SK-N-SH (cell line): ENCODE measurements around the gene SCAPER. TPM values are rescaled to one million over a fixed set of nuclear protein-coding genes. Genes with fewer than 3 reads are reported as not detected.

ENCODE experiments used
- CTCF ChIA-PET: fragments of 300-600, 350-600 bp; formaldehyde crosslinking; extraction: SDS; loops from one replicate; lab custom pipeline; 2021; lab: Yijun Ruan, JAX
- POLR2A ChIA-PET: fragments of 350-600 bp; sonication (Branson Sonifier 250); formaldehyde crosslinking; extraction: SDS; loops from one replicate; lab custom pipeline; 2020; ENCODE audit warnings: antibody characterized with exemption, inconsistent platforms; lab: Yijun Ruan, JAX
- DNase-seq: peaks from one replicate; pipeline ENCODE4 v3.0.0; 2012
- H2AFZ ChIP-seq: fragments of 200-600 bp; sonication (generic); 2 replicates; pipeline ENCODE4 v1.8.1; 2016; ENCODE audit warnings: antibody characterized with exemption, mild to moderate bottlenecking, low read depth
- H3F3A ChIP-seq: fragments of 200-600 bp; sonication (generic); replicated peaks from 2 replicates; pipeline ENCODE3; 2016; ENCODE audit warnings: antibody characterized with exemption, mild to moderate bottlenecking; ENCODE audit not compliant: insufficient read depth
- H3K27ac ChIP-seq, 2 experiments: fragments of 200-500 bp in 1 of 2; fragments of 200-600 bp in 1 of 2; sonication (Bioruptor generic) in 1 of 2; sonication (generic), shearing (Covaris generic) in 1 of 2; 2 replicates each; pipeline versions ENCODE4 v1.5.1 to v1.6.1; 2014 to 2016; ENCODE audit warnings: low read depth in 2 of 2, inconsistent platforms in 1 of 2, low read length in 1 of 2, mild to moderate bottlenecking in 1 of 2, mixed read lengths in 1 of 2
- H3K27me3 ChIP-seq: fragments of 200-600 bp; sonication (generic), shearing (Covaris generic); 2 replicates; pipeline ENCODE4 v1.6.1; 2016; ENCODE audit warnings: mixed run types; ENCODE audit not compliant: insufficient read depth
- H3K36me3 ChIP-seq, 2 experiments: fragments of 200-500 bp in 1 of 2; fragments of 200-600 bp in 1 of 2; sonication (Bioruptor generic) in 1 of 2; sonication (generic) in 1 of 2; replicated peaks in 1 of 2; 2 replicates each; pipeline versions ENCODE3 to v1.5.1; 2014 to 2016; ENCODE audit warnings: low read length in 1 of 2, mild to moderate bottlenecking in 1 of 2; ENCODE audit not compliant: insufficient read depth in 2 of 2, control insufficient read depth in 1 of 2
- H3K4me1 ChIP-seq, 2 experiments: fragments of 200-500 bp in 1 of 2; fragments of 200-600 bp in 1 of 2; sonication (Bioruptor generic) in 1 of 2; sonication (generic), shearing (Covaris generic) in 1 of 2; 2 replicates each; pipeline versions ENCODE4 v1.5.1 to v1.6.1; 2014 to 2016; ENCODE audit warnings: low read depth in 1 of 2, low read length in 1 of 2, mixed run types in 1 of 2; ENCODE audit not compliant: insufficient read depth in 2 of 2, control insufficient read depth in 1 of 2
- H3K4me2 ChIP-seq: fragments of 200-600 bp; sonication (generic), shearing (Covaris generic); 2 replicates; pipeline ENCODE4 v1.6.1; 2017; ENCODE audit warnings: mixed run types
- H3K4me3 ChIP-seq, 2 experiments: fragments of 200-500 bp in 1 of 2; fragments of 200-600 bp in 1 of 2; sonication (Bioruptor generic) in 1 of 2; sonication (generic), shearing (Covaris generic) in 1 of 2; 2 replicates each; pipeline versions ENCODE4 v1.5.1 to v1.8.1; 2014 to 2016; ENCODE audit warnings: low read depth in 2 of 2, inconsistent platforms in 1 of 2, low read length in 1 of 2, mild to moderate bottlenecking in 1 of 2, mixed read lengths in 1 of 2, moderate library complexity in 1 of 2
- H3K79me2 ChIP-seq: fragments of 200-600 bp; sonication (generic); 2 replicates; pipeline ENCODE4 v1.8.1; 2017; ENCODE audit warnings: mild to moderate bottlenecking; ENCODE audit not compliant: insufficient read depth
- H3K9ac ChIP-seq: fragments of 200-600 bp; sonication (generic); 2 replicates; pipeline ENCODE4 v1.6.1; 2017; ENCODE audit warnings: mixed run types
- H3K9me2 ChIP-seq: fragments of 200-600 bp; sonication (generic); 2 replicates; pipeline ENCODE4 v1.6.1; 2017; ENCODE audit warnings: mixed run types
- H3K9me3 ChIP-seq: fragments of 200-600 bp; sonication (generic); 2 replicates; pipeline ENCODE4 v1.6.1; 2017; ENCODE audit warnings: mixed run types, mild to moderate bottlenecking, moderate library complexity
- H4K20me1 ChIP-seq: fragments of 200-600 bp; sonication (generic); 2 replicates; pipeline ENCODE4 v1.6.1; 2017; ENCODE audit warnings: mild to moderate bottlenecking, mixed run types; ENCODE audit not compliant: insufficient read depth
- ELF1 ChIP-seq: IDR thresholded peaks from 2 replicates; pipeline ENCODE4 v1.4.0; 2012
- EP300 ChIP-seq, 2 experiments: IDR thresholded peaks; 2 replicates each; pipeline versions ENCODE4 v1.4.0 to v1.6.1; 2012; ENCODE audit warnings: borderline replicate concordance in 1 of 2, low read depth in 1 of 2, low read length in 1 of 2
- FOSL2 ChIP-seq: IDR thresholded peaks from 2 replicates; pipeline ENCODE4 v1.4.0; 2012; ENCODE audit warnings: low read depth, mild to moderate bottlenecking, moderate library complexity, borderline replicate concordance
- FOXJ3 ChIP-seq: sonication (generic); formaldehyde crosslinking; IDR thresholded peaks from 2 replicates; pipeline ENCODE4 v1.5.1; 2020; ENCODE audit warnings: mild to moderate bottlenecking, missing genetic modification reagents
- FOXM1 ChIP-seq: IDR thresholded peaks from 2 replicates; pipeline ENCODE4 v1.4.0; 2012; ENCODE audit warnings: low read depth, mild to moderate bottlenecking
- GABPA ChIP-seq: IDR thresholded peaks from 2 replicates; pipeline ENCODE4 v1.4.0; 2012; ENCODE audit warnings: low read depth, mild to moderate bottlenecking
- GATA2 ChIP-seq: sonication (generic); formaldehyde crosslinking; IDR thresholded peaks from 2 replicates; pipeline ENCODE4 v1.5.0; 2020; ENCODE audit warnings: mild to moderate bottlenecking, missing genetic modification reagents
- IRF3 ChIP-seq: fragments of 150-350 bp; IDR thresholded peaks from 2 replicates; pipeline ENCODE4 v1.6.1; 2016; ENCODE audit warnings: mild to moderate bottlenecking, low read depth, low read length
- MAX ChIP-seq: IDR thresholded peaks from 2 replicates; pipeline ENCODE4 v1.4.0; 2012; ENCODE audit warnings: low read depth
- NRF1 ChIP-seq: IDR thresholded peaks from 2 replicates; pipeline ENCODE4 v1.6.1; 2012; ENCODE audit warnings: low read depth, mild to moderate bottlenecking, low read length
- POLR2AphosphoS5 ChIP-seq: IDR thresholded peaks from 2 replicates; pipeline ENCODE4 v1.6.1; 2012; ENCODE audit warnings: low read depth, low read length
- RCOR1 ChIP-seq: fragments of 150-350 bp; IDR thresholded peaks from 2 replicates; pipeline ENCODE4 v1.6.1; 2017; ENCODE audit warnings: antibody characterized with exemption, low read length
- REST ChIP-seq: IDR thresholded peaks from 2 replicates; pipeline ENCODE4 v1.6.1; 2012; ENCODE audit warnings: mild to moderate bottlenecking, low read depth, low read length, moderate library complexity
- RFX5 ChIP-seq: IDR thresholded peaks from 2 replicates; pipeline ENCODE4 v1.6.1; 2012; ENCODE audit warnings: mild to moderate bottlenecking, improper control_type of control experiment, low read length
- RXRA ChIP-seq: IDR thresholded peaks from 2 replicates; pipeline ENCODE4 v1.4.0; 2012; ENCODE audit warnings: low read depth, mild to moderate bottlenecking, borderline replicate concordance
- SIN3A ChIP-seq: IDR thresholded peaks from 2 replicates; pipeline ENCODE4 v1.6.1; 2012; ENCODE audit warnings: low read depth, mild to moderate bottlenecking, low read length, moderate library complexity, borderline replicate concordance
- SMC3 ChIP-seq: IDR thresholded peaks from 2 replicates; pipeline ENCODE4 v1.6.1; 2012; ENCODE audit warnings: low read depth, low read length, improper control_type of control experiment
- TCF12 ChIP-seq: IDR thresholded peaks from 2 replicates; pipeline ENCODE4 v1.4.0; 2012
- USF2 ChIP-seq: fragments of 150-350 bp; IDR thresholded peaks from 2 replicates; pipeline ENCODE4 v1.6.1; 2017; ENCODE audit warnings: antibody characterized with exemption, low read length, low read depth, borderline replicate concordance
- WGBS: methylation state at CpG from one replicate; pipeline ENCODE4 v1.1.6; 2017; ENCODE audit warnings: low lambda C conversion rate; 5-methylcytosine and 5-hydroxymethylcytosine counted together
- polyA plus RNA-seq, 3 experiments: library from polyadenylated mRNA; depleted of rRNA; stranded (reverse); fragments of >200 nt; gene quantifications; 2 replicates each; pipeline ENCODE4 v1.2.3, GENCODE V29; 2012

Gene SCAPER
- polyA plus RNA-seq, 1 of the 3 experiments (the other 2 are of a cell fraction), result 1.8 TPM

GRCh38 chr15:76588811-76589747 lies 316.1 kb downstream of the SCAPER start:
- ChIA-PET POLR2A (no interaction called here), CTCF (no interaction called here)
- H3K79me2 ChIP-seq, result no peaks in the 10 kb centered on the region
- H3K4me2 ChIP-seq, result no peak overlapping the region
- no peaks in the 10 kb centered on the region for H3K27me3 ChIP-seq
- H4K20me1 ChIP-seq, result no peaks in the 10 kb centered on the region
- no peaks in the 10 kb centered on the region for H3K36me3 ChIP-seq
- H2AFZ ChIP-seq, result no peak overlapping the region
- DNase-seq, result no peak
- H3K9me2 ChIP-seq, result no peaks in the 10 kb centered on the region
- H3K27ac ChIP-seq, result no peak overlapping the region
- no peak for TF ChIP-seq RCOR1
- no peak for TF ChIP-seq ELF1
- TF ChIP-seq MAX, result no peak
- no peak for TF ChIP-seq EP300 (IDR thresholded peaks at IDR 0.05; ENCODE audit: borderline replicate concordance in 1 of 2, low read depth in 1 of 2, low read length in 1 of 2)
- TF ChIP-seq FOXM1, result no peak
- no peak for TF ChIP-seq RFX5
- TF ChIP-seq RXRA, result no peak
- no peak for TF ChIP-seq NRF1
- no peak for TF ChIP-seq FOXJ3 (CRISPR knock-in tag)
- H3K4me1 ChIP-seq, result no peaks in the 10 kb centered on the region
- no peaks in the 10 kb centered on the region for H3K9me3 ChIP-seq
- H3F3A ChIP-seq, result no peaks in the 10 kb centered on the region
- H3K4me3 ChIP-seq, result no peak overlapping the region
- 83% methylated on average over 6 of the region's 7 CpGs for WGBS
- H3K9ac ChIP-seq, result no peak overlapping the region

GRCh38 chr15:76585576-76585897 lies 319.6 kb downstream of the SCAPER start:
- Histone ChIP-seq H3F3A (no peaks in the 10 kb centered on the region), H3K9me3 (peaks cover 14% of the 10 kb centered on the region), H3K27ac (no peak overlapping the region), H3K4me1 (no peaks in the 10 kb centered on the region), H4K20me1 (no peaks in the 10 kb centered on the region), H3K4me3 (no peak overlapping the region), H3K4me2 (no peak overlapping the region), H3K79me2 (no peaks in the 10 kb centered on the region), H3K36me3 (peaks cover 0 to 3% of the 10 kb centered on the region in 2 experiments), H2AFZ (no peak overlapping the region), H3K27me3 (no peaks in the 10 kb centered on the region), H3K9ac (no peak overlapping the region), H3K9me2 (no peaks in the 10 kb centered on the region)
- DNase-seq, result no peak
- ChIA-PET POLR2A (no interaction called here), CTCF (interaction anchor here (0.6 kb wide), 1 partner anchor 104 kb away, joined by 3 read pairs; no protein-coding TSS in a partner anchor)
- TF ChIP-seq SMC3 (no peak), FOXM1 (no peak), RXRA (no peak), RFX5 (no peak), GABPA (no peak), IRF3 (no peak), EP300 (IDR thresholded peaks at IDR 0.05; ENCODE audit: borderline replicate concordance in 1 of 2, low read depth in 1 of 2, low read length in 1 of 2) (no peak), SIN3A (no peak), TCF12 (no peak), GATA2 (CRISPR knock-in tag) (no peak), FOXJ3 (CRISPR knock-in tag) (no peak), FOSL2 (no peak), POLR2AphosphoS5 (no peak), USF2 (no peak), REST (no peak)
